Caco-2 (cell line): Measurements from ENCODE around the gene KLHL25. TPM values are rescaled to one million over a fixed set of nuclear protein-coding genes. Genes with fewer than 3 reads are reported as not detected.

Experiments used
- BruUV-seq: library from RNA; stranded (reverse); fragments of 400-500 nt; replicated peaks from 2 replicates; lab custom pipeline; 2021; lab: Mats Ljungman, UMichigan
- CTCF ChIA-PET: fragments of 300-600 bp; sonication (Branson Sonifier 250); formaldehyde crosslinking; loops from one replicate; lab custom pipeline; 2022; ENCODE audit warnings: antibody characterized with exemption; lab: Charles Lee
- POLR2A ChIA-PET: fragments of 300-600 bp; sonication (Branson Sonifier 250); formaldehyde crosslinking; loops from one replicate; lab custom pipeline; 2022; ENCODE audit warnings: antibody characterized with exemption; lab: Charles Lee
- DNase-seq, 2 experiments: peaks; one replicate each; pipeline versions ENCODE4 v3.0.0 to v3.0.0-alpha.2; 2020 to 2022
- H3K27me3 ChIP-seq: replicated peaks from 2 replicates; pipeline ENCODE4 v1.6.0; 2011; ENCODE audit warnings: low read length; ENCODE audit not compliant: control insufficient read depth, insufficient read depth
- H3K36me3 ChIP-seq: 2 replicates; pipeline ENCODE4 v1.5.1; 2011; ENCODE audit warnings: low read length; ENCODE audit not compliant: control insufficient read depth, insufficient read depth
- H3K4me1 ChIP-seq: fragments of 250-450 bp; sonication (Bioruptor Pico); 2 replicates; pipeline ENCODE4 v1.5.1; 2020; ENCODE audit warnings: mild to moderate bottlenecking
- H3K4me3 ChIP-seq: 2 replicates; pipeline ENCODE4 v1.5.1; 2011; ENCODE audit warnings: low read depth, mild to moderate bottlenecking, control low read depth, low read length
- H3K9me3 ChIP-seq: fragments of 250-450 bp; sonication (Bioruptor Pico); 2 replicates; pipeline ENCODE4 v1.5.1; 2020; ENCODE audit warnings: mild to moderate bottlenecking, moderate library complexity
- H3K27ac Mint-ChIP-seq: one replicate; pipeline ENCODE4 v1.8.0; 2022; ENCODE audit warnings: mixed read lengths; ENCODE audit not compliant: unreplicated experiment
- H3K27me3 Mint-ChIP-seq: one replicate; pipeline ENCODE4 v1.8.0; 2022; ENCODE audit warnings: mixed read lengths; ENCODE audit not compliant: insufficient read depth, unreplicated experiment
- H3K36me3 Mint-ChIP-seq: one replicate; pipeline ENCODE4 v1.8.0; 2022; ENCODE audit warnings: mild to moderate bottlenecking, mixed read lengths; ENCODE audit not compliant: insufficient read depth, unreplicated experiment
- H3K4me1 Mint-ChIP-seq: one replicate; pipeline ENCODE4 v1.8.0; 2022; ENCODE audit warnings: low read depth, mixed read lengths; ENCODE audit not compliant: unreplicated experiment
- H3K4me3 Mint-ChIP-seq: one replicate; pipeline ENCODE4 v1.8.0; 2022; ENCODE audit warnings: mild to moderate bottlenecking, moderate library complexity, mixed read lengths; ENCODE audit not compliant: unreplicated experiment
- H3K9me3 Mint-ChIP-seq: one replicate; pipeline ENCODE4 v1.8.0; 2022; ENCODE audit warnings: mixed read lengths; ENCODE audit not compliant: unreplicated experiment
- intact Hi-C: fragments of 100-400 bp; cut with micrococcal nuclease; formaldehyde crosslinking; loops from one replicate; pipeline ENCODE4 v1.10.0; 2022; ENCODE audit not compliant: unreplicated experiment
- total RNA-seq: library from RNA; stranded (reverse); gene quantifications from 2 replicates; pipeline ENCODE4 v1.2.3, GENCODE V29; 2022
- TF ChIP-seq, protein P1 (sequence below), 2 experiments: fragments of 200-600 bp in 1 of 2; IDR thresholded peaks; 1 replicate in 1 of 2; 2 replicates in 1 of 2; pipeline versions ENCODE4 v1.5.1 to v1.8.0; 2011 to 2022; ENCODE audit warnings: antibody characterized with exemption in 1 of 2, control low read depth in 1 of 2, inconsistent platforms in 1 of 2, low read depth in 1 of 2, low read length in 1 of 2, mild to moderate bottlenecking in 1 of 2, moderate library complexity in 1 of 2; ENCODE audit not compliant: insufficient read depth in 1 of 2, severe bottlenecking in 1 of 2, unreplicated experiment in 1 of 2

KLHL25 gene
- total RNA-seq, 1 experiment from 2014 or later = 15.4 TPM

GRCh38 chr15:85727068-85727467 is 67.7 kb downstream of the KLHL25 start:
- CTCF ChIA-PET = interaction anchor here (0.6 kb wide), 1 partner anchor 1069 kb away, joined by 4 read pairs; the partner anchor contains the start of gene NMB
- peaks cover 14% of the 10 kb centered on the region for H3K4me1 Mint-ChIP-seq
- H3K27me3 Mint-ChIP-seq = no peaks in the 10 kb centered on the region
- Histone ChIP-seq H3K36me3 (0 out of 2 replicates have a peak, but pooled peaks cover 1% of the 10 kb centered on the region), H3K4me3 (no peak overlapping the region), H3K4me1 (peaks cover 12% of the 10 kb centered on the region; the same call in 1 of the 2 replicates), H3K27me3 (no peaks in the 10 kb centered on the region), H3K9me3 (no peaks in the 10 kb centered on the region)
- H3K4me3 Mint-ChIP-seq = no peak overlapping the region
- BruUV-seq = no TSS peak
- DNase-seq = no peak
- intact Hi-C loops = loop anchor here (5.0 kb wide), 1 partner anchor 430 kb away; no protein-coding TSS in a partner anchor
- peaks cover 68% of the 10 kb centered on the region for H3K36me3 Mint-ChIP-seq
- H3K27ac Mint-ChIP-seq = peak overlapping the region; percentile 33
- TF ChIP-seq, protein P1, sequence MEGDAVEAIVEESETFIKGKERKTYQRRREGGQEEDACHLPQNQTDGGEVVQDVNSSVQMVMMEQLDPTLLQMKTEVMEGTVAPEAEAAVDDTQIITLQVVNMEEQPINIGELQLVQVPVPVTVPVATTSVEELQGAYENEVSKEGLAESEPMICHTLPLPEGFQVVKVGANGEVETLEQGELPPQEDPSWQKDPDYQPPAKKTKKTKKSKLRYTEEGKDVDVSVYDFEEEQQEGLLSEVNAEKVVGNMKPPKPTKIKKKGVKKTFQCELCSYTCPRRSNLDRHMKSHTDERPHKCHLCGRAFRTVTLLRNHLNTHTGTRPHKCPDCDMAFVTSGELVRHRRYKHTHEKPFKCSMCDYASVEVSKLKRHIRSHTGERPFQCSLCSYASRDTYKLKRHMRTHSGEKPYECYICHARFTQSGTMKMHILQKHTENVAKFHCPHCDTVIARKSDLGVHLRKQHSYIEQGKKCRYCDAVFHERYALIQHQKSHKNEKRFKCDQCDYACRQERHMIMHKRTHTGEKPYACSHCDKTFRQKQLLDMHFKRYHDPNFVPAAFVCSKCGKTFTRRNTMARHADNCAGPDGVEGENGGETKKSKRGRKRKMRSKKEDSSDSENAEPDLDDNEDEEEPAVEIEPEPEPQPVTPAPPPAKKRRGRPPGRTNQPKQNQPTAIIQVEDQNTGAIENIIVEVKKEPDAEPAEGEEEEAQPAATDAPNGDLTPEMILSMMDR (IDR thresholded peaks at IDR 0.05; ENCODE audit: insufficient read depth in 1 of 2, low read depth in 1 of 2, low read length in 1 of 2, severe bottlenecking in 1 of 2, unreplicated experiment in 1 of 2) = no peak
- no peaks in the 10 kb centered on the region for H3K9me3 Mint-ChIP-seq
- POLR2A ChIA-PET = no interaction called here

GRCh38 chr15:85726454-85726853 is 68.3 kb downstream of the KLHL25 start:
- peaks cover 12% of the 10 kb centered on the region; the same call in 1 of the 2 replicates for H3K4me1 ChIP-seq
- H3K36me3 Mint-ChIP-seq = peaks cover 62% of the 10 kb centered on the region
- no peaks in the 10 kb centered on the region for H3K27me3 ChIP-seq
- DNase-seq = no peak
- intact Hi-C loops = loop anchor here (5.0 kb wide), 1 partner anchor 429 kb away; no protein-coding TSS in a partner anchor
- no TSS peak for BruUV-seq
- ChIA-PET CTCF (interaction anchor here (0.6 kb wide), 1 partner anchor 1068 kb away, joined by 4 read pairs; the partner anchor contains the start of gene NMB), POLR2A (no interaction called here)
- no peaks in the 10 kb centered on the region for H3K9me3 ChIP-seq
- no peak overlapping the region for H3K4me3 ChIP-seq
- H3K36me3 ChIP-seq = 0 out of 2 replicates have a peak, but pooled peaks cover 1% of the 10 kb centered on the region
- H3K27me3 Mint-ChIP-seq = no peaks in the 10 kb centered on the region
- H3K9me3 Mint-ChIP-seq = no peaks in the 10 kb centered on the region
- peaks cover 14% of the 10 kb centered on the region for H3K4me1 Mint-ChIP-seq
- no peak overlapping the region for H3K4me3 Mint-ChIP-seq
- no peak overlapping the region for H3K27ac Mint-ChIP-seq
- TF ChIP-seq, protein P1 (IDR thresholded peaks at IDR 0.05; ENCODE audit: insufficient read depth in 1 of 2, low read depth in 1 of 2, low read length in 1 of 2, severe bottlenecking in 1 of 2, unreplicated experiment in 1 of 2) = no peak

- no peaks in the 10 kb centered on the region for H3K9me3 ChIP-seq
- ChIA-PET POLR2A (no interaction called here), CTCF (no interaction called here)
- Mint-ChIP-seq H3K36me3 (peaks cover 62% of the 10 kb centered on the region), H3K4me1 (peaks cover 14% of the 10 kb centered on the region), H3K27ac (no peak overlapping the region), H3K27me3 (no peaks in the 10 kb centered on the region), H3K9me3 (no peaks in the 10 kb centered on the region), H3K4me3 (no peak overlapping the region)
- no TSS peak for BruUV-seq
- intact Hi-C loops = loop anchor here (5.0 kb wide), 1 partner anchor 428 kb away; no protein-coding TSS in a partner anchor
- peaks cover 3% of the 10 kb centered on the region for H3K36me3 ChIP-seq
- no peak overlapping the region for H3K4me3 ChIP-seq
- H3K27me3 ChIP-seq = no peaks in the 10 kb centered on the region
- TF ChIP-seq, protein P1 (IDR thresholded peaks at IDR 0.05; ENCODE audit: insufficient read depth in 1 of 2, low read depth in 1 of 2, low read length in 1 of 2, severe bottlenecking in 1 of 2, unreplicated experiment in 1 of 2) = no peak
- H3K4me1 ChIP-seq = peaks cover 12% of the 10 kb centered on the region; the same call in 1 of the 2 replicates
- no peak for DNase-seq
These were observed 69.2 kb downstream of the KLHL25 start for GRCh38 chr15:85725564-85725963.
